Measurements from ENCODE around the gene LRWD1.

- no peak for TF ChIP-seq CTCF (IDR thresholded peaks at IDR 0.05; ENCODE audit: low read length)
- no peak for TF ChIP-seq EZH2 (IDR thresholded peaks at IDR 0.05; ENCODE audit: borderline replicate concordance, low read length)
Observed at GRCh38 chr7:102455596-102455995, 9.2 kb upstream of the LRWD1 start.
